CD4-positive, alpha-beta T cell (primary cell): ENCODE measurements around the gene WDFY4. TPM values are rescaled to one million over a fixed set of nuclear protein-coding genes. Genes with fewer than 3 reads are reported as not detected.

Experiments
- ATAC-seq: fragments of 200-7000 bp; cut with Tn5 transposase; one replicate; pipeline ENCODE4 v1.10.0; 2022; ENCODE audit warnings: mild to moderate bottlenecking; ENCODE audit not compliant: poor library complexity
- CTCF ChIA-PET: fragments of 350-600 bp; sonication (Branson Sonifier 250); formaldehyde crosslinking; loops from one replicate; lab custom pipeline; 2021; ENCODE audit warnings: antibody characterized with exemption, inconsistent platforms; lab: Charles Lee
- POLR2A ChIA-PET: fragments of 350-600 bp; sonication (Branson Sonifier 250); formaldehyde crosslinking; loops from one replicate; lab custom pipeline; 2021; ENCODE audit warnings: antibody characterized with exemption, inconsistent platforms; lab: Charles Lee
- DNase-seq, 14 experiments: peaks; one replicate each; pipeline ENCODE4 v3.0.0-alpha.2; 2013 to 2020; ENCODE audit warnings: mixed read lengths in 2 of 14
- H3K27ac ChIP-seq, 2 donors: one replicate each; pipeline versions ENCODE4 v1.5.1 to v1.7.0; 2013; ENCODE audit warnings: low read length in 2 of 2, low read depth in 1 of 2, mild to moderate bottlenecking in 1 of 2
- H3K27me3 ChIP-seq, 2 experiments: 1 replicate in 1 of 2; 2 replicates in 1 of 2; pipeline versions ENCODE4 v1.6.1 to v1.7.0; 2013; ENCODE audit warnings: low read length in 2 of 2, control low read depth in 1 of 2, mild to moderate bottlenecking in 1 of 2, moderate library complexity in 1 of 2; ENCODE audit not compliant: insufficient read depth in 2 of 2, control insufficient read depth in 1 of 2
- H3K36me3 ChIP-seq: one replicate; pipeline ENCODE4 v1.6.1; 2013; ENCODE audit warnings: low read length, control low read depth; ENCODE audit not compliant: insufficient read depth
- H3K4me1 ChIP-seq: one replicate; pipeline ENCODE4 v1.6.1; 2013; ENCODE audit warnings: low read length, control low read depth; ENCODE audit not compliant: insufficient read depth
- H3K4me3 ChIP-seq: one replicate; pipeline ENCODE4 v1.5.1; 2013; ENCODE audit warnings: mild to moderate bottlenecking, low read length, moderate library complexity
- H3K9me3 ChIP-seq, 2 experiments: 1 replicate in 1 of 2; 2 replicates in 1 of 2; pipeline versions ENCODE4 v1.6.1 to v1.7.0; 2013; ENCODE audit warnings: low read length in 2 of 2, mild to moderate bottlenecking in 2 of 2, control low read depth in 1 of 2, moderate library complexity in 1 of 2; ENCODE audit not compliant: control insufficient read depth in 1 of 2, insufficient read depth in 1 of 2
- H3K27ac Mint-ChIP-seq: one replicate; pipeline ENCODE4 v1.8.0; 2020; ENCODE audit warnings: mixed read lengths
- H3K27me3 Mint-ChIP-seq: one replicate; pipeline ENCODE4 v1.8.0; 2021; ENCODE audit warnings: mixed read lengths
- H3K36me3 Mint-ChIP-seq: one replicate; pipeline ENCODE4 v1.8.0; 2021; ENCODE audit warnings: low read depth, mixed read lengths
- H3K4me1 Mint-ChIP-seq: one replicate; pipeline ENCODE4 v1.8.0; 2021; ENCODE audit warnings: low read depth, mixed read lengths
- H3K4me3 Mint-ChIP-seq: one replicate; pipeline ENCODE4 v1.8.0; 2020; ENCODE audit warnings: mild to moderate bottlenecking, mixed read lengths
- H3K9me3 Mint-ChIP-seq: one replicate; pipeline ENCODE4 v1.8.0; 2020; ENCODE audit warnings: mixed read lengths
- intact Hi-C, 2 experiments: fragments of 100-400 bp; cut with DNase I in 1 of 2; cut with micrococcal nuclease in 1 of 2; formaldehyde crosslinking; loops; one replicate each; pipeline versions ENCODE4 v1.15.1 to v1.9.0; 2023 to 2025; cut with DNase I, micrococcal nuclease
- total RNA-seq, 174 experiments: library from RNA in 2 of 174; stranded (reverse) in 2 of 174; gene quantifications; one replicate each; pipeline ENCODE4 v1.2.3 and lab custom pipeline; 2021 to 2026
- TF ChIP-seq, protein P1 (sequence below): fragments of 200-600 bp; IDR thresholded peaks from one replicate; pipeline ENCODE4 v1.8.0; 2022; ENCODE audit warnings: antibody characterized with exemption, mild to moderate bottlenecking

The WDFY4 gene
- total RNA-seq, 2 experiments from 2014 or later, result 1.3 to 2.5 TPM

DNA sequence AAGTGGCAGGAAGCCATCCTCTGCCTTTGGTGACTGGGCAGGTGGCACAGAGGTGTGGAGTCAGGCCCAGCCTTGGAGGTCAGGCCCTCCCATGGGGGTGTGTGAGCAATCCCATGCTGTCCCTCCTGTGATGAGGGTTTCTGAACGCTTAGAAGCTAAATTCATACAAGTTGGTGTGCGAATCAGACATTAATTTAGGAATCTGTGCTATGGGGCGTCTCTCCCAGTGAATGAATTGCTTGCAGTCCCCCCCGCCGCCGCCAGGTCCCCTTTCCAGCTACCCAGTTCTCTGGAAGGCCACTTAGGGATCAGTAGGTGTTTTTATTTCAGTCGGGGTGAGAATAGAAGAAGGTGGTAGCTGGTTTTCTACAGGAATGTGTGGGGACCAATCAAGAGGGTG lies 217.4 kb downstream of the WDFY4 start:
- H3K9me3 ChIP-seq, result peaks cover 0 to 3% of the 10 kb centered on the region in 2 experiments
- H3K27me3 ChIP-seq, result no peaks in the 10 kb centered on the region
- ChIA-PET CTCF (no interaction called here), POLR2A (no interaction called here)
- intact Hi-C loops, result no loop called here
- H3K27ac Mint-ChIP-seq, result no peak overlapping the region
- H3K4me3 Mint-ChIP-seq, result no peak overlapping the region
- no peaks in the 10 kb centered on the region for H3K36me3 Mint-ChIP-seq
- H3K4me1 Mint-ChIP-seq, result no peaks in the 10 kb centered on the region
- no peaks in the 10 kb centered on the region for H3K27me3 Mint-ChIP-seq
- no peak overlapping the region for H3K27ac ChIP-seq
- H3K4me3 ChIP-seq, result no peak overlapping the region
- H3K9me3 Mint-ChIP-seq, result no peaks in the 10 kb centered on the region
- ATAC-seq, result no peak
- no peak for DNase-seq
- H3K36me3 ChIP-seq, result no peaks in the 10 kb centered on the region
- TF ChIP-seq, protein P1, sequence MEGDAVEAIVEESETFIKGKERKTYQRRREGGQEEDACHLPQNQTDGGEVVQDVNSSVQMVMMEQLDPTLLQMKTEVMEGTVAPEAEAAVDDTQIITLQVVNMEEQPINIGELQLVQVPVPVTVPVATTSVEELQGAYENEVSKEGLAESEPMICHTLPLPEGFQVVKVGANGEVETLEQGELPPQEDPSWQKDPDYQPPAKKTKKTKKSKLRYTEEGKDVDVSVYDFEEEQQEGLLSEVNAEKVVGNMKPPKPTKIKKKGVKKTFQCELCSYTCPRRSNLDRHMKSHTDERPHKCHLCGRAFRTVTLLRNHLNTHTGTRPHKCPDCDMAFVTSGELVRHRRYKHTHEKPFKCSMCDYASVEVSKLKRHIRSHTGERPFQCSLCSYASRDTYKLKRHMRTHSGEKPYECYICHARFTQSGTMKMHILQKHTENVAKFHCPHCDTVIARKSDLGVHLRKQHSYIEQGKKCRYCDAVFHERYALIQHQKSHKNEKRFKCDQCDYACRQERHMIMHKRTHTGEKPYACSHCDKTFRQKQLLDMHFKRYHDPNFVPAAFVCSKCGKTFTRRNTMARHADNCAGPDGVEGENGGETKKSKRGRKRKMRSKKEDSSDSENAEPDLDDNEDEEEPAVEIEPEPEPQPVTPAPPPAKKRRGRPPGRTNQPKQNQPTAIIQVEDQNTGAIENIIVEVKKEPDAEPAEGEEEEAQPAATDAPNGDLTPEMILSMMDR, result no peak
- no peaks in the 10 kb centered on the region for H3K4me1 ChIP-seq

DNA sequence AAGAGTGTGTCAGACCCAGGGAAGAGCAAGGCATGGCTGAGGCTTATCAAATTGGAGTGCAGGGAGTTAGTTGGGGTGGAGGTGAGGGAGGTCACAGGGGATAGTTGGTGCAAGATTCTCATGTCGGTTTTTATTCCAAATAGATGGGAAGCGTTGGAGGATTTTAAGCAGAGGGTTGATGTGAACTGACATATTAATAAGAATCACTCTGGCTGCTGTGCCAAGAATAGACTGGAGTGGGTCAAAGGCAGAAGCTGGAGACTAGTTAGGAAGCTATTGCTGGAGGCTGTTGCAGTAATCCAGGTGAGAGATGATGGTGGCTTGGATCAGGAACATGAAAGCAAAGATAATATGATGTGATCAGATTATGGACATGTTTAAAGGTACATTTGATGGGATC lies 218.5 kb downstream of the WDFY4 start:
- CTCF ChIA-PET, result no interaction called here
- H3K4me1 ChIP-seq, result no peaks in the 10 kb centered on the region
- H3K36me3 ChIP-seq, result no peaks in the 10 kb centered on the region
- TF ChIP-seq, protein P1, result no peak
- no peaks in the 10 kb centered on the region for H3K9me3 Mint-ChIP-seq
- no peak overlapping the region for H3K27ac Mint-ChIP-seq
- H3K27me3 Mint-ChIP-seq, result no peaks in the 10 kb centered on the region
- no peaks in the 10 kb centered on the region for H3K27me3 ChIP-seq
- ATAC-seq, result no peak
- POLR2A ChIA-PET, result no interaction called here
- no peak for DNase-seq
- H3K9me3 ChIP-seq, result peaks cover 0 to 3% of the 10 kb centered on the region in 2 experiments
- H3K4me1 Mint-ChIP-seq, result no peaks in the 10 kb centered on the region
- H3K4me3 Mint-ChIP-seq, result no peak overlapping the region
- intact Hi-C loops, result no loop called here
- H3K4me3 ChIP-seq, result no peak overlapping the region
- H3K27ac ChIP-seq, result no peak overlapping the region
- no peaks in the 10 kb centered on the region for H3K36me3 Mint-ChIP-seq

DNA sequence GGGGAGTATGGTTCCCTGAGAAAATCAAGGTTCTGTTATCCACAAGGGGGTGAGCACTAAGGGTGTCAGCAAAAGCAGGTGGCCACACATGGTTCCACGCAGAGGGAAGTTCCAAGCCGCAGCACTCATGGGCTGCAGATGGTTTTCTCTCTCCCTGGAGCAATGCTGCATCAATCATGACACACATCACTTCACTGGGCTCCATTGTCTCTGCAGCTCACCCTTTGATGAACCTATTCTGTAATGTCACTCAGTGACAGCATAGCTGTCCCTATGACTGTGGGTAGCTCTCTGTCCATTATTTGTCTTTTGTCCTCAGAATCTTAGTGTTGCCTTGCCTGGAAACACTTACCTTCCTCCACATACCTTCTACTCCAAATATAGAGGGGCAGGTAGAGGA lies 220.2 kb downstream of the WDFY4 start:
- ATAC-seq, result no peak
- intact Hi-C loops, result no loop called here
- H3K4me3 Mint-ChIP-seq, result no peak overlapping the region
- ChIA-PET CTCF (no interaction called here), POLR2A (no interaction called here)
- H3K9me3 Mint-ChIP-seq, result no peaks in the 10 kb centered on the region
- Histone ChIP-seq H3K9me3 (peaks cover 0 to 3% of the 10 kb centered on the region in 2 experiments), H3K27ac (no peak overlapping the region), H3K4me1 (no peaks in the 10 kb centered on the region), H3K36me3 (no peaks in the 10 kb centered on the region), H3K4me3 (no peak overlapping the region), H3K27me3 (no peaks in the 10 kb centered on the region)
- DNase-seq, result no peak
- H3K27me3 Mint-ChIP-seq, result no peaks in the 10 kb centered on the region
- no peaks in the 10 kb centered on the region for H3K4me1 Mint-ChIP-seq
- H3K36me3 Mint-ChIP-seq, result no peaks in the 10 kb centered on the region
- H3K27ac Mint-ChIP-seq, result no peak overlapping the region
- TF ChIP-seq, protein P1, result no peak
